ENCODE results near the gene CAVIN3. TPM values are rescaled to one million over a fixed set of nuclear protein-coding genes. Genes with fewer than 3 reads are reported as not detected.

CAVIN3 gene
- total and polyA plus RNA-seq, 2 of the 8 experiments (the other 6 are each of a cell fraction or from before 2014, with no cell fraction given), result 17.7 to 26.4 TPM

- DNase-seq (ENCODE audit: low read depth in 1 of 2, low spot score in 2 of 2), result no peak
- no peaks in the 10 kb centered on the region; the same call in 1 of the 2 replicates for H3K79me1 ChIP-seq (ENCODE audit: low read depth, low read length)
- H3K4me3 ChIP-seq (ENCODE audit: extremely low read depth in 1 of 4, insufficient read depth in 2 of 4, low read depth in 3 of 4, low read length in 4 of 4), result no peak overlapping the region
- H2BK5ac ChIP-seq (ENCODE audit: low read depth, low read length), result no peak overlapping the region
- H3K79me2 ChIP-seq (ENCODE audit: control insufficient read depth in 1 of 2, insufficient read depth in 2 of 2, low read length in 2 of 2), result no peaks in the 10 kb centered on the region
- H4K5ac ChIP-seq (ENCODE audit: insufficient read length, low read depth, low read length), result no peak overlapping the region
- no peak overlapping the region for H2BK20ac ChIP-seq (ENCODE audit: low read length)
- no peak overlapping the region for H3K4me2 ChIP-seq (ENCODE audit: insufficient read depth in 1 of 2, low read depth in 2 of 2, low read length in 2 of 2)
- no peaks in the 10 kb centered on the region for H3K36me3 ChIP-seq (ENCODE audit: control insufficient read depth in 2 of 4, insufficient read depth in 4 of 4, low read length in 3 of 4)
- H2BK120ac ChIP-seq (replicated peaks; ENCODE audit: low read depth, low read length), result no peak overlapping the region
- no peak overlapping the region for H3K56ac ChIP-seq (replicated peaks; ENCODE audit: insufficient read length, low read depth, low read length)
- H3K18ac ChIP-seq (ENCODE audit: extremely low read depth, low read length), result no peak overlapping the region
- H4K91ac ChIP-seq (replicated peaks; ENCODE audit: insufficient read length, low read length), result no peak overlapping the region
- H3K9me3 ChIP-seq (ENCODE audit: insufficient read depth in 2 of 2, low read depth in 1 of 2, low read length in 1 of 2), result 0 out of 4 replicates have a peak, but pooled peaks cover 0 to 4% of the 10 kb centered on the region in 2 experiments
- no peak overlapping the region for H3K14ac ChIP-seq (ENCODE audit: insufficient read length)
- no peak for FAIRE-seq
- no peak overlapping the region for H2BK15ac ChIP-seq (ENCODE audit: low read length)
- no peak overlapping the region for H4K8ac ChIP-seq (ENCODE audit: extremely low read depth, insufficient read depth, low read length)
- H4K20me1 ChIP-seq (replicated peaks in 1 of 2; ENCODE audit: control insufficient read depth in 1 of 2, insufficient read depth in 2 of 2, low read length in 2 of 2), result no peaks in the 10 kb centered on the region
- POLR2A ChIA-PET (ENCODE audit: partially characterized antibody), result interaction anchor here (1.6 kb wide), 1 partner anchor 11 kb away, joined by 3 read pairs; no protein-coding TSS in a partner anchor
- no peak overlapping the region for H3K27ac ChIP-seq (ENCODE audit: low read depth, low read length)
- H2BK12ac ChIP-seq (ENCODE audit: low read depth, low read length), result no peak overlapping the region
- no peaks in the 10 kb centered on the region for H3K4me1 ChIP-seq (replicated peaks in 1 of 4; ENCODE audit: control insufficient read depth in 3 of 4, insufficient read depth in 4 of 4, low read length in 3 of 4)
- WGBS, 2 experiments (ENCODE audit: extremely low coverage in 1 of 2, insufficient coverage in 1 of 2, insufficient read length in 1 of 2, insufficient replicate concordance in 2 of 2, low coverage in 1 of 2, low lambda C conversion rate in 2 of 2, missing lambda C conversion rate in 1 of 2), result 93% methylated on average over 1 of the region's 1 CpG; no CpG with 5 or more reads in 1 of the 2 experiments
- H2AFZ ChIP-seq (ENCODE audit: low read length), result no peak overlapping the region
- no peaks in the 10 kb centered on the region for H3K23me2 ChIP-seq (ENCODE audit: low read depth, low read length)
- H3K23ac ChIP-seq (ENCODE audit: insufficient read length), result no peak overlapping the region
- TF ChIP-seq KDM4A (IDR thresholded peaks at IDR 0.05; ENCODE audit: low read depth, low read length, severe bottlenecking) (no peak), RXRA (IDR thresholded peaks at IDR 0.05; ENCODE audit: insufficient read depth, low read depth, low read length) (no peak), CBX5 (IDR thresholded peaks at IDR 0.05; ENCODE audit: low read depth, low read length) (no peak), RNF2 (IDR thresholded peaks at IDR 0.05; ENCODE audit: borderline replicate concordance, low read depth, low read length, missing control alignments, poor library complexity, severe bottlenecking) (no peak), GABPA (IDR thresholded peaks at IDR 0.05; ENCODE audit: borderline replicate concordance, insufficient read depth, low read length) (no peak), PHF8 (conservative IDR thresholded peaks at IDR 0.05; ENCODE audit: low read depth, low read length) (no peak), EP300 (IDR thresholded peaks at IDR 0.05; ENCODE audit: borderline replicate concordance in 1 of 2, low read depth in 2 of 2, low read length in 2 of 2) (no peak), ASH2L (IDR thresholded peaks at IDR 0.05; ENCODE audit: low read length) (no peak), GTF2F1 (IDR thresholded peaks at IDR 0.05; ENCODE audit: borderline replicate concordance, low read depth, low read length) (no peak), SIX5 (IDR thresholded peaks at IDR 0.05; ENCODE audit: low read depth, low read length) (no peak)
- no peak overlapping the region for H3K9ac ChIP-seq (replicated peaks in 1 of 4; ENCODE audit: extremely low read depth in 1 of 4, low read depth in 3 of 4, low read length in 3 of 4)
- H3K27me3 ChIP-seq (replicated peaks in 1 of 4; ENCODE audit: control insufficient read depth in 3 of 4, extremely low read depth in 1 of 4, insufficient read depth in 3 of 4, low read length in 3 of 4), result no peaks in the 10 kb centered on the region
- CTCF ChIA-PET (ENCODE audit: partially characterized antibody), result interaction anchor here (0.6 to 2.0 kb wide), 12 partner anchors 8 to 357 kb away, joined by 3 to 11 read pairs (median 4); no protein-coding TSS in a partner anchor
- H2AK5ac ChIP-seq (ENCODE audit: low read depth, low read length), result no peak overlapping the region
- no peak overlapping the region for H3K4ac ChIP-seq (replicated peaks; ENCODE audit: insufficient read length, low read depth, low read length)
Observed at GRCh38 chr11:6345366-6345765, 25.1 kb upstream of the CAVIN3 start.

Data from H1 (cell line).